Muscle layer of colon (tissue), 2 donors: ENCODE results near the gene RAB37.

Experiments used
- H3K27ac ChIP-seq: one replicate; pipeline ENCODE4 v1.7.0; 2013; ENCODE audit warnings: low read depth, mild to moderate bottlenecking, low read length, moderate library complexity
- H3K27me3 ChIP-seq, 2 donors: one replicate each; pipeline ENCODE4 v1.7.0; 2013; ENCODE audit warnings: low read length in 2 of 2, mild to moderate bottlenecking in 2 of 2; ENCODE audit not compliant: insufficient read depth in 2 of 2, control insufficient read depth in 1 of 2
- H3K36me3 ChIP-seq: one replicate; pipeline ENCODE4 v1.7.0; 2013; ENCODE audit warnings: mild to moderate bottlenecking, low read length; ENCODE audit not compliant: insufficient read depth
- H3K4me1 ChIP-seq: one replicate; pipeline ENCODE4 v1.7.0; 2013; ENCODE audit warnings: mild to moderate bottlenecking, low read length; ENCODE audit not compliant: insufficient read depth
- H3K4me3 ChIP-seq, 2 donors: one replicate each; pipeline ENCODE4 v1.7.0; 2013; ENCODE audit warnings: low read length in 2 of 2, low read depth in 1 of 2, mild to moderate bottlenecking in 1 of 2, moderate library complexity in 1 of 2
- H3K9ac ChIP-seq: one replicate; pipeline ENCODE4 v1.7.0; 2013; ENCODE audit warnings: low read length
- H3K9me3 ChIP-seq: one replicate; pipeline ENCODE4 v1.7.0; 2013; ENCODE audit warnings: mild to moderate bottlenecking, low read length
- donor health status: abdominal sarcoma.
- donor health status: Adenocarcinoma of cecum.

The RAB37 gene

GRCh38 chr17:74748279-74748528 lies 11.1 kb downstream of the RAB37 start:
- Histone ChIP-seq H3K4me3 (peak overlapping the region; percentile 35 to 80), H3K4me1 (peaks cover 9% of the 10 kb centered on the region), H3K9me3 (no peaks in the 10 kb centered on the region), H3K36me3 (no peaks in the 10 kb centered on the region), H3K27me3 (peaks cover 5 to 28% of the 10 kb centered on the region in 2 donors), H3K9ac (no peak overlapping the region), H3K27ac (no peak overlapping the region)

GRCh38 chr17:74748529-74749278 lies 11.6 kb downstream of the RAB37 start, which contains the start of gene NHERF1:
Gene NHERF1, plus strand, starts transcription at chr17:74748628. Its CDS starts 219 bp downstream, at chr17:74748847.
- Histone ChIP-seq H3K9ac (peak within 1 kb of the TSS; percentile 57), H3K27ac (no peak within 1 kb of the TSS), H3K4me1 (peaks cover 9% of the 10 kb centered on the region), H3K27me3 (peaks cover 3 to 24% of the 10 kb centered on the region in 2 donors), H3K36me3 (no peaks in the 10 kb centered on the region), H3K9me3 (no peaks in the 10 kb centered on the region), H3K4me3 (peak within 1 kb of the TSS; percentile 77 to 80)

- H3K36me3 ChIP-seq, result no peaks in the 10 kb centered on the region
- no peaks in the 10 kb centered on the region for H3K9me3 ChIP-seq
- peaks cover 9% of the 10 kb centered on the region for H3K4me1 ChIP-seq
- H3K27ac ChIP-seq, result peak overlapping the region; percentile 23
- H3K4me3 ChIP-seq, result peak overlapping the region; percentile 77 to 80
- peaks cover 0 to 24% of the 10 kb centered on the region in 2 donors for H3K27me3 ChIP-seq
- peak overlapping the region; percentile 57 for H3K9ac ChIP-seq
Observed at GRCh38 chr17:74749279-74750038, 12.4 kb downstream of the RAB37 start.

- Histone ChIP-seq H3K9me3 (no peaks in the 10 kb centered on the region), H3K27me3 (peaks cover 0 to 22% of the 10 kb centered on the region in 2 donors), H3K4me1 (peaks cover 9% of the 10 kb centered on the region), H3K36me3 (no peaks in the 10 kb centered on the region), H3K4me3 (peak overlapping the region in 1 of 2 donors; percentile 77), H3K9ac (peak overlapping the region; percentile 57), H3K27ac (no peak overlapping the region)
Observed at GRCh38 chr17:74750039-74750326, 12.9 kb downstream of the RAB37 start.

- no peak overlapping the region for H3K27ac ChIP-seq
- H3K4me1 ChIP-seq, result peaks cover 9% of the 10 kb centered on the region
- peaks cover 0 to 18% of the 10 kb centered on the region in 2 donors for H3K27me3 ChIP-seq
- peak overlapping the region in 1 of 2 donors; percentile 77 for H3K4me3 ChIP-seq
- H3K36me3 ChIP-seq, result no peaks in the 10 kb centered on the region
- H3K9ac ChIP-seq, result no peak overlapping the region
- H3K9me3 ChIP-seq, result no peaks in the 10 kb centered on the region
Observed at GRCh38 chr17:74750327-74751069, 13.4 kb downstream of the RAB37 start.

- H3K27me3 ChIP-seq, result peaks cover 0 to 19% of the 10 kb centered on the region in 2 donors
- H3K27ac ChIP-seq, result no peak overlapping the region
- no peak overlapping the region for H3K4me3 ChIP-seq
- H3K9ac ChIP-seq, result no peak overlapping the region
- no peaks in the 10 kb centered on the region for H3K36me3 ChIP-seq
- no peaks in the 10 kb centered on the region for H3K9me3 ChIP-seq
- H3K4me1 ChIP-seq, result peaks cover 4% of the 10 kb centered on the region
Observed at GRCh38 chr17:74752415-74752814, 15.4 kb downstream of the RAB37 start.

GRCh38 chr17:74752822-74753401 lies 15.9 kb downstream of the RAB37 start:
- Histone ChIP-seq H3K4me3 (no peak overlapping the region), H3K27me3 (peaks cover 0 to 19% of the 10 kb centered on the region in 2 donors), H3K27ac (no peak overlapping the region), H3K36me3 (no peaks in the 10 kb centered on the region), H3K9ac (no peak overlapping the region), H3K4me1 (no peaks in the 10 kb centered on the region), H3K9me3 (no peaks in the 10 kb centered on the region)

- Histone ChIP-seq H3K4me3 (no peak overlapping the region), H3K9ac (no peak overlapping the region), H3K27ac (no peak overlapping the region), H3K27me3 (peaks cover 0 to 6% of the 10 kb centered on the region in 2 donors), H3K36me3 (no peaks in the 10 kb centered on the region), H3K4me1 (no peaks in the 10 kb centered on the region), H3K9me3 (no peaks in the 10 kb centered on the region)
Observed at GRCh38 chr17:74754832-74755231, 17.8 kb downstream of the RAB37 start.

- H3K9me3 ChIP-seq, result no peaks in the 10 kb centered on the region
- H3K4me1 ChIP-seq, result no peaks in the 10 kb centered on the region
- no peak overlapping the region for H3K27ac ChIP-seq
- no peaks in the 10 kb centered on the region for H3K36me3 ChIP-seq
- peaks cover 0 to 6% of the 10 kb centered on the region in 2 donors for H3K27me3 ChIP-seq
- no peak overlapping the region for H3K4me3 ChIP-seq
- H3K9ac ChIP-seq, result no peak overlapping the region
Observed at GRCh38 chr17:74755533-74755932, 18.5 kb downstream of the RAB37 start.

- no peaks in the 10 kb centered on the region for H3K36me3 ChIP-seq
- H3K4me3 ChIP-seq, result no peak overlapping the region
- H3K4me1 ChIP-seq, result no peaks in the 10 kb centered on the region
- H3K9me3 ChIP-seq, result no peaks in the 10 kb centered on the region
- peaks cover 0 to 6% of the 10 kb centered on the region in 2 donors for H3K27me3 ChIP-seq
- H3K9ac ChIP-seq, result no peak overlapping the region
- no peak overlapping the region for H3K27ac ChIP-seq
Observed at GRCh38 chr17:74756891-74757290, 19.8 kb downstream of the RAB37 start.

- H3K27ac ChIP-seq, result no peak overlapping the region
- H3K36me3 ChIP-seq, result no peaks in the 10 kb centered on the region
- no peak overlapping the region for H3K4me3 ChIP-seq
- H3K27me3 ChIP-seq, result peaks cover 0 to 6% of the 10 kb centered on the region in 2 donors
- no peaks in the 10 kb centered on the region for H3K4me1 ChIP-seq
- H3K9me3 ChIP-seq, result no peaks in the 10 kb centered on the region
- H3K9ac ChIP-seq, result no peak overlapping the region
Observed at GRCh38 chr17:74757502-74757901, 20.4 kb downstream of the RAB37 start.
